ENCODE measurements around the gene MAD2L1BP. TPM values are rescaled to one million over a fixed set of nuclear protein-coding genes. Genes with fewer than 3 reads are reported as not detected.

The MAD2L1BP gene
- total and polyA plus RNA-seq, 2 of the 13 experiments (the other 11 are each of a cell fraction or from before 2014, with no cell fraction given), result 54.2 to 55.5 TPM

GRCh38 chr6:43687437-43688347, 52.1 kb downstream of the MAD2L1BP start, which contains the start of gene MRPS18A (continued):
- TF ChIP-seq IKZF4 (CRISPR knock-in tag; IDR thresholded peaks at IDR 0.05; ENCODE audit: borderline replicate concordance, low read depth, not compliant biosample characterization) (no peak), ATF1 (CRISPR knock-in tag; IDR thresholded peaks at IDR 0.05) (no peak), CHD2 (IDR thresholded peaks at IDR 0.05; ENCODE audit: low read depth, low read length) (0 out of 2 replicates have a peak, but pooled peaks have one; percentile 42), U2AF1 (optimal IDR thresholded peaks at IDR 0.05; ENCODE audit: low read depth, low read length) (no peak), KDM1A (CRISPR knock-in tag; IDR thresholded peaks at IDR 0.05) (no peak), CCDC6 (CRISPR knock-in tag; IDR thresholded peaks at IDR 0.05) (peak; percentile 79; the same call in 1 of the 2 replicates), ZBTB44 (CRISPR knock-in tag; IDR thresholded peaks at IDR 0.05) (no peak), HNRNPK (IDR thresholded peaks at IDR 0.05; ENCODE audit: low read depth, low read length, poor library complexity, severe bottlenecking) (no peak), ZNF615 (CRISPR knock-in tag; IDR thresholded peaks at IDR 0.05; ENCODE audit: borderline replicate concordance) (no peak), HBP1 (CRISPR knock-in tag; IDR thresholded peaks at IDR 0.05; ENCODE audit: low read depth) (no peak; the same call in 1 of the 2 replicates), ZNF552 (CRISPR knock-in tag; IDR thresholded peaks at IDR 0.05; ENCODE audit: borderline replicate concordance) (no peak; the same call in 1 of the 2 replicates), MTERF4 (CRISPR knock-in tag; IDR thresholded peaks at IDR 0.05) (peak; percentile 27; the same call in 1 of the 2 replicates), ZNF644 (CRISPR knock-in tag; IDR thresholded peaks at IDR 0.05; ENCODE audit: low read depth) (no peak), ARHGAP35 (CRISPR knock-in tag; IDR thresholded peaks at IDR 0.05; ENCODE audit: borderline replicate concordance) (no peak), KMT2B (CRISPR knock-in tag; IDR thresholded peaks at IDR 0.05) (peak; percentile 95), ZNF703 (CRISPR knock-in tag; IDR thresholded peaks at IDR 0.05; ENCODE audit: borderline replicate concordance) (no peak), CEBPG (CRISPR knock-in tag; IDR thresholded peaks at IDR 0.05) (no peak)
